AG10803 (cell line): ENCODE results near the gene PRSS2.
"Not testable (repeated sequence)": the region's sequence is repeated elsewhere in the genome, so short reads cannot be mapped to it uniquely, and the experiment has no call there.

ENCODE experiments used
- DNase-seq: peaks from one replicate; pipeline ENCODE4 v3.0.0; 2010; ENCODE audit warnings: low read depth
- H3K4me3 ChIP-seq: 2 replicates; pipeline ENCODE4 v1.5.1; 2011; ENCODE audit warnings: mild to moderate bottlenecking, low read length, control low read depth
- CTCF ChIP-seq: conservative IDR thresholded peaks from 2 replicates; pipeline ENCODE4 v1.5.1; 2011; ENCODE audit warnings: mild to moderate bottlenecking, low read length, control low read depth, inconsistent platforms

PRSS2 gene

GRCh38 chr7:142745091-142745635, 25.6 kb upstream of the PRSS2 start:
- H3K4me3 ChIP-seq = no peak overlapping the region
- no peak for TF ChIP-seq CTCF
- DNase-seq = no peak

GRCh38 chr7:142745745-142746144, 25.0 kb upstream of the PRSS2 start:
- no peak overlapping the region for H3K4me3 ChIP-seq
- no peak for DNase-seq
- TF ChIP-seq CTCF = no peak

GRCh38 chr7:142746264-142746663, 24.5 kb upstream of the PRSS2 start:
- no peak for TF ChIP-seq CTCF
- DNase-seq = no peak
- H3K4me3 ChIP-seq = no peak overlapping the region

- DNase-seq, H3K4me3 ChIP-seq: not testable (repeated sequence)
Observed at GRCh38 chr7:142748410-142748809, 22.4 kb upstream of the PRSS2 start.

GRCh38 chr7:142749218-142749993, 21.4 kb upstream of the PRSS2 start, which contains the start of gene PRSS1:
Gene PRSS1, plus strand, starts transcription at chr7:142749472. Its CDS starts 13 bp downstream, at chr7:142749485.
- TF ChIP-seq CTCF = no peak
- H3K4me3 ChIP-seq = no peak within 1 kb of the TSS
- no peak for DNase-seq

GRCh38 chr7:142750321-142750938, 20.3 kb upstream of the PRSS2 start:
- DNase-seq = no peak
- no peak overlapping the region for H3K4me3 ChIP-seq
- TF ChIP-seq CTCF = no peak

- not testable (repeated sequence) for DNase-seq, H3K4me3 ChIP-seq
Observed at GRCh38 chr7:142751526-142752175, 19.1 kb upstream of the PRSS2 start.
